Keratinocyte (primary cell): ENCODE measurements around the gene DYNC2I2. TPM values are rescaled to one million over a fixed set of nuclear protein-coding genes. Genes with fewer than 3 reads are reported as not detected.

ENCODE experiments used
- DNase-seq: peaks from one replicate; pipeline ENCODE4 v3.0.0-alpha.2; 2011; ENCODE audit warnings: low read depth, missing footprints, low spot score
- FAIRE-seq: peaks from 2 replicates; lab custom pipeline; 2011; peaks lifted over from hg19 to GRCh38; lab: Jason Lieb, UNC
- H2AFZ ChIP-seq: 2 replicates; pipeline ENCODE4 v1.6.0; 2012; ENCODE audit warnings: low read length, control low read depth, inconsistent platforms; ENCODE audit not compliant: control insufficient read depth
- H3K27ac ChIP-seq: 2 replicates; pipeline ENCODE4 v1.5.1; 2011; ENCODE audit warnings: low read length; ENCODE audit not compliant: control insufficient read depth, insufficient read depth
- H3K27me3 ChIP-seq: 3 replicates; pipeline ENCODE4 v1.6.0; 2011; ENCODE audit warnings: low read length; ENCODE audit not compliant: control insufficient read depth, insufficient read depth; ENCODE audit errors: extremely low read depth
- H3K36me3 ChIP-seq, 2 experiments: 2 replicates in 1 of 2; 3 replicates in 1 of 2; pipeline ENCODE4 v1.5.1; 2011; ENCODE audit warnings: low read length in 2 of 2, mild to moderate bottlenecking in 1 of 2; ENCODE audit not compliant: control insufficient read depth in 2 of 2, insufficient read depth in 2 of 2; ENCODE audit errors: extremely low read depth in 1 of 2
- H3K4me1 ChIP-seq: 3 replicates; pipeline ENCODE4 v1.5.1; 2011; ENCODE audit warnings: low read length; ENCODE audit not compliant: control insufficient read depth, insufficient read depth; ENCODE audit errors: extremely low read depth
- H3K4me2 ChIP-seq: 3 replicates; pipeline ENCODE4 v1.6.0; 2011; ENCODE audit warnings: low read depth, low read length; ENCODE audit not compliant: control insufficient read depth, insufficient read depth; ENCODE audit errors: extremely low read depth
- H3K4me3 ChIP-seq, 3 experiments: fragments of 200-600 bp in 1 of 3; sonication (generic) in 1 of 3; 2 replicates in 2 of 3; 3 replicates in 1 of 3; pipeline ENCODE4 v1.5.1; 2011 to 2016; ENCODE audit warnings: low read length in 3 of 3, mild to moderate bottlenecking in 3 of 3, control low read depth in 2 of 3, inconsistent platforms in 1 of 3, low read depth in 1 of 3, mixed read lengths in 1 of 3, mixed run types in 1 of 3, moderate library complexity in 1 of 3; ENCODE audit not compliant: control insufficient read depth in 2 of 3, insufficient read depth in 2 of 3; ENCODE audit errors: extremely low read depth in 1 of 3
- H3K79me2 ChIP-seq: 2 replicates; pipeline ENCODE4 v1.6.0; 2012; ENCODE audit warnings: low read length; ENCODE audit not compliant: control insufficient read depth, insufficient read depth
- H3K9ac ChIP-seq: 3 replicates; pipeline ENCODE4 v1.6.0; 2011; ENCODE audit warnings: low read length; ENCODE audit not compliant: control insufficient read depth, insufficient read depth; ENCODE audit errors: extremely low read depth
- H3K9me1 ChIP-seq: 3 replicates; pipeline ENCODE4 v1.6.0; 2011; ENCODE audit warnings: low read length; ENCODE audit not compliant: control insufficient read depth, insufficient read depth; ENCODE audit errors: extremely low read depth
- H3K9me3 ChIP-seq: 2 replicates; pipeline ENCODE4 v1.5.1; 2012; ENCODE audit warnings: low read depth, low read length; ENCODE audit not compliant: control insufficient read depth
- H4K20me1 ChIP-seq: 3 replicates; pipeline ENCODE4 v1.6.0; 2011; ENCODE audit warnings: low read length; ENCODE audit not compliant: control insufficient read depth, insufficient read depth; ENCODE audit errors: extremely low read depth
- EZH2 ChIP-seq: IDR thresholded peaks from one replicate; pipeline ENCODE4 v1.6.1; 2012; ENCODE audit warnings: inconsistent platforms, mild to moderate bottlenecking, low read length, moderate library complexity
- dilution Hi-C: fragments of 300-500 bp; cut with MboI; formaldehyde crosslinking; loops from one replicate; pipeline ENCODE4 v1.7.0; 2020; ENCODE audit warnings: low sequenced_read_pairs; ENCODE audit not compliant: extremely low pct_ligation_motif_present
- polyA plus RNA-seq, 5 experiments: library from polyadenylated mRNA; depleted of rRNA in 3 of 5; stranded (reverse) in 3 of 5; stranded (forward) in 1 of 5; unstranded in 1 of 5; fragments of >200 nt; gene quantifications; 1 replicate in 1 of 5; 2 replicates in 3 of 5; 3 replicates in 1 of 5; pipeline versions ENCODE4 v1.2.1 to v1.2.3, GENCODE V29; 2011 to 2012; ENCODE audit warnings: missing spikeins in 2 of 5, low read depth in 1 of 5, low replicate concordance in 1 of 5
- TF ChIP-seq, protein P1 (sequence below), 3 experiments: IDR thresholded peaks in 1 of 3; conservative IDR thresholded peaks in 1 of 3; optimal IDR thresholded peaks in 1 of 3; 2 replicates in 2 of 3; 3 replicates in 1 of 3; pipeline versions ENCODE3 to v1.5.1; 2011; ENCODE audit warnings: low read length in 3 of 3, mild to moderate bottlenecking in 3 of 3, moderate library complexity in 2 of 3, control low read depth in 1 of 3, inconsistent platforms in 1 of 3; ENCODE audit not compliant: insufficient read depth in 2 of 3; ENCODE audit errors: extremely low read depth in 1 of 3

DYNC2I2 gene
- polyA plus RNA-seq, 1 donor (not counting 4 experiments of a cell fraction or from before 2014, with no cell fraction given), result 11.5 TPM

DNA sequence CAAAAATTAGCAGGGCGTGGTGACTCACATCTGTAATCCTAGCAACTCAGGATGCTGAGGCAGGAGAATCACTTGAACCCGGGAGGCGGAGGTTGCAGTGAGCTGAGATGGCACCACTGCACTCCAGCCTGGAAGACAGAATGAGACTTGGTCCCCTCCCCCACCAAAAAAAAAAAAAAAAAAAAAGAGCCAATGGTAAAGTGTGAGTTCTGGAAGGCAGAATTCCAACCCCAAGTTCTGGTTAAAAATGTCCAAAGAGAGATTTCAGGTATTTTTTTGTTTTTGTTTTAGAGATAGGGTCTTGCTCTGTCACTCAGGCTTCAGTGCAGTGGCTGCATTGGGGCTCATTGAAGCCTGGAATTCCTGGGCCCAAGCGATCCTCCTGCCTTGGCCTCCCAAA is 30.8 kb upstream of the DYNC2I2 start:
- TF ChIP-seq EZH2, result no peak
- TF ChIP-seq, protein P1, sequence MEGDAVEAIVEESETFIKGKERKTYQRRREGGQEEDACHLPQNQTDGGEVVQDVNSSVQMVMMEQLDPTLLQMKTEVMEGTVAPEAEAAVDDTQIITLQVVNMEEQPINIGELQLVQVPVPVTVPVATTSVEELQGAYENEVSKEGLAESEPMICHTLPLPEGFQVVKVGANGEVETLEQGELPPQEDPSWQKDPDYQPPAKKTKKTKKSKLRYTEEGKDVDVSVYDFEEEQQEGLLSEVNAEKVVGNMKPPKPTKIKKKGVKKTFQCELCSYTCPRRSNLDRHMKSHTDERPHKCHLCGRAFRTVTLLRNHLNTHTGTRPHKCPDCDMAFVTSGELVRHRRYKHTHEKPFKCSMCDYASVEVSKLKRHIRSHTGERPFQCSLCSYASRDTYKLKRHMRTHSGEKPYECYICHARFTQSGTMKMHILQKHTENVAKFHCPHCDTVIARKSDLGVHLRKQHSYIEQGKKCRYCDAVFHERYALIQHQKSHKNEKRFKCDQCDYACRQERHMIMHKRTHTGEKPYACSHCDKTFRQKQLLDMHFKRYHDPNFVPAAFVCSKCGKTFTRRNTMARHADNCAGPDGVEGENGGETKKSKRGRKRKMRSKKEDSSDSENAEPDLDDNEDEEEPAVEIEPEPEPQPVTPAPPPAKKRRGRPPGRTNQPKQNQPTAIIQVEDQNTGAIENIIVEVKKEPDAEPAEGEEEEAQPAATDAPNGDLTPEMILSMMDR (optimal IDR thresholded peaks at IDR 0.05 in 1 of 3, IDR thresholded peaks at IDR 0.05 in 1 of 3, conservative IDR thresholded peaks at IDR 0.05 in 1 of 3; ENCODE audit: extremely low read depth in 1 of 3, insufficient read depth in 2 of 3, low read length in 3 of 3), result no peak
- H2AFZ ChIP-seq, result no peak overlapping the region
- no peak overlapping the region for H3K9ac ChIP-seq
- H4K20me1 ChIP-seq, result peaks cover 4% of the 10 kb centered on the region
- H3K9me1 ChIP-seq, result no peaks in the 10 kb centered on the region
- FAIRE-seq (no peak), DNase-seq (no peak)
- H3K4me1 ChIP-seq, result peaks cover 38% of the 10 kb centered on the region
- H3K27me3 ChIP-seq, result no peaks in the 10 kb centered on the region
- dilution Hi-C loops, result no loop called here
- no peak overlapping the region for H3K27ac ChIP-seq
- H3K79me2 ChIP-seq, result peaks cover 67% of the 10 kb centered on the region
- peaks cover 3 to 17% of the 10 kb centered on the region in 2 experiments for H3K36me3 ChIP-seq
- peak overlapping the region; percentile 85 for H3K4me2 ChIP-seq
- no peaks in the 10 kb centered on the region for H3K9me3 ChIP-seq
- no peak overlapping the region for H3K4me3 ChIP-seq

DNA sequence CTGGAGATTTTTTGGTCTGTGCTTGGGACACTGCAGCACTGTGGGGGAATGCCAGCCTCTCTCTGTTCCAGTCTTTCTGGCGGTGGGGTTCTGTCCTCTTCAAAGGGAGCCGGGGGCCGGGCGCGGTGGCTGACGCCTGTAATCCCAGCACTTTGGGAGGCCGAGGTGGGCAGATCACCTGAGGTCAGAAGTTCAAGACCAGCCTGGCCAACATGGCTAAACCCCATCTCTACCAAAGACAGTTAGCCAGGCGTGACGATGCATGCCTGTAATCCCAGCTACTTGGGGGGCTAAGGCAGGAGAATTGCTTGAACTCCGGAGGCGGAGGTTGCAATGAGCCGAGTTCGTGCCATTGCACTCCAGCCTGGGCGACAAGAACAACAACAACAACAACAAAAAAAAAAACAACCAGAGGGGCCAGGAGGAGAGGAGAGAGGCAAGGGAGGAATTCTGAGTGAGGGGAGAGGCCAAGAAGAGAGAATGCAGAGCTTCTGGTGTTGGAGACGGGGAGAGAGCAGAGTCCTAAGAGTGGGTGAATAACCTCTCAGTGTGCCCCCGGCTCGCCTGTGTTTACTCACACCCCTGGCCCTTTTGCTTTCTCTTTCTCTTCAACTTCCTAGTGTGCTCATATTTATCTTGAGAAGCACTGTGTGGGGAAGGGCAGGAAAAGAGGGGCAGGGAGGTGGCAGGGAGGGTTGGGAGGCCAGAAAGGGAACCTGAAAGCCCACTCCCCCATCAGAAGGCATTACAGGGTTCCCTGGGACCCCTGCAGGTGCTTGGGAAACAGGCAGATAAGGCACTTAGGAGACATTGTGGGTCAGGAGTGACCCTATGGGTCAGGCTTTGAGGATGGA is 29.2 kb upstream of the DYNC2I2 start:
- H3K9me3 ChIP-seq, result no peaks in the 10 kb centered on the region
- H3K9me1 ChIP-seq, result no peaks in the 10 kb centered on the region
- H3K27ac ChIP-seq, result peak overlapping the region; percentile 99
- H2AFZ ChIP-seq, result no peak overlapping the region
- TF ChIP-seq EZH2, result no peak
- TF ChIP-seq, protein P1 (optimal IDR thresholded peaks at IDR 0.05 in 1 of 3, IDR thresholded peaks at IDR 0.05 in 1 of 3, conservative IDR thresholded peaks at IDR 0.05 in 1 of 3; ENCODE audit: extremely low read depth in 1 of 3, insufficient read depth in 2 of 3, low read length in 3 of 3), result no peak
- H3K9ac ChIP-seq, result peak overlapping the region; percentile 99
- FAIRE-seq, result no peak
- dilution Hi-C loops, result no loop called here
- H3K27me3 ChIP-seq, result no peaks in the 10 kb centered on the region
- peak overlapping the region; percentile 85 for H3K4me2 ChIP-seq
- peaks cover 1 to 15% of the 10 kb centered on the region in 2 experiments for H3K36me3 ChIP-seq
- peaks cover 4% of the 10 kb centered on the region for H4K20me1 ChIP-seq
- H3K4me1 ChIP-seq, result peaks cover 32% of the 10 kb centered on the region
- peaks cover 59% of the 10 kb centered on the region for H3K79me2 ChIP-seq
- no peak for DNase-seq
- peak overlapping the region; percentile 54 to 98 (median 78) for H3K4me3 ChIP-seq
